ENCODE results near the gene RASL12.

Gene RASL12

GRCh38 chr15:65054333-65055200 lies 13.2 kb downstream of the RASL12 start:
- DNase-seq = peak; percentile 72 to 78

GRCh38 chr15:65052956-65053355 lies 14.8 kb downstream of the RASL12 start:
- DNase-seq = no peak

GRCh38 chr15:65051266-65051665 lies 16.5 kb downstream of the RASL12 start:
- DNase-seq = no peak

GRCh38 chr15:65050270-65050669 lies 17.5 kb downstream of the RASL12 start:
- DNase-seq = no peak

GRCh38 chr15:65049418-65049840 lies 18.4 kb downstream of the RASL12 start:
- peak; percentile 90 to 92 for DNase-seq

- DNase-seq = no peak
Measured at GRCh38 chr15:65048241-65048640, 19.6 kb downstream of the RASL12 start.

- DNase-seq = no peak
Measured at GRCh38 chr15:65044724-65045481, 22.9 kb downstream of the RASL12 start, which contains the start of gene SLC51B. Gene SLC51B (plus strand): TSS chr15:65045387. CDS start chr15:65050005, 4,618 bp downstream.

- DNase-seq = peak; percentile 24 to 46
Measured at GRCh38 chr15:65044218-65044617, 23.6 kb downstream of the RASL12 start.

- DNase-seq = no peak
Measured at GRCh38 chr15:65042776-65043327, 24.9 kb downstream of the RASL12 start.

- DNase-seq = no peak
Measured at GRCh38 chr15:65041787-65042186, 26.0 kb downstream of the RASL12 start.

- no peak for DNase-seq
Measured at GRCh38 chr15:65040461-65040860, 27.3 kb downstream of the RASL12 start.

- DNase-seq = no peak
Measured at GRCh38 chr15:65038836-65039235, 29.0 kb downstream of the RASL12 start.

GRCh38 chr15:65038428-65038827 lies 29.4 kb downstream of the RASL12 start:
- no peak for DNase-seq

GRCh38 chr15:65037309-65037708 lies 30.5 kb downstream of the RASL12 start:
- no peak for DNase-seq

- DNase-seq = no peak
Measured at GRCh38 chr15:65034719-65035118, 33.1 kb downstream of the RASL12 start.

GRCh38 chr15:65033659-65034269 lies 34.0 kb downstream of the RASL12 start:
- no peak for DNase-seq

- peak; percentile 64 to 68 for DNase-seq
Measured at GRCh38 chr15:65032801-65033537, 34.8 kb downstream of the RASL12 start.

GRCh38 chr15:65029736-65030208 lies 38.0 kb downstream of the RASL12 start:
- peak in 1 of 2 experiments; percentile 24 for DNase-seq

- DNase-seq = peak; percentile 97
Measured at GRCh38 chr15:65028921-65029735, 38.7 kb downstream of the RASL12 start, which contains the start of gene MTFMT. Gene MTFMT (minus strand): TSS chr15:65029639. CDS start chr15:65029613, 26 bp downstream.

GRCh38 chr15:65028338-65028737 lies 39.5 kb downstream of the RASL12 start:
- no peak for DNase-seq

- no peak for DNase-seq
Measured at GRCh38 chr15:65027593-65027992, 40.2 kb downstream of the RASL12 start.
